GM18858 (cell line): ENCODE measurements around the gene TXN.
"Not testable (repeated sequence)": the region's sequence is repeated elsewhere in the genome, so short reads cannot be mapped to it uniquely, and the experiment has no call there.

ENCODE experiments used
- ATAC-seq: cut with Tn5 transposase; IDR thresholded peaks from one replicate; pipeline ENCODE4 v1.9.1; 2021; ENCODE audit not compliant: unreplicated experiment

TXN gene

GRCh38 chr9:110213413-110214044 lies 42.8 kb downstream of the TXN start:
- ATAC-seq, result no peak

- no peak for ATAC-seq
Observed at GRCh38 chr9:110208031-110208430, 48.3 kb downstream of the TXN start, which contains the start of gene C9orf152. Gene C9orf152 (minus strand): TSS chr9:110208159. CDS start chr9:110207579, 580 bp downstream.

- no peak for ATAC-seq
Observed at GRCh38 chr9:110207071-110207641, 49.2 kb downstream of the TXN start.

- ATAC-seq, result no peak
Observed at GRCh38 chr9:110206389-110206788, 49.9 kb downstream of the TXN start.

- ATAC-seq, result not testable (repeated sequence)
Observed at GRCh38 chr9:110205612-110206011, 50.7 kb downstream of the TXN start.

- ATAC-seq, result no peak
Observed at GRCh38 chr9:110202232-110202631, 54.1 kb downstream of the TXN start.

GRCh38 chr9:110199643-110200042 lies 56.7 kb downstream of the TXN start:
- no peak for ATAC-seq

GRCh38 chr9:110198357-110198756 lies 58.0 kb downstream of the TXN start:
- ATAC-seq, result no peak

GRCh38 chr9:110197330-110198187 lies 58.7 kb downstream of the TXN start:
- ATAC-seq, result no peak

- ATAC-seq, result not testable (repeated sequence)
Observed at GRCh38 chr9:110196084-110196499, 60.2 kb downstream of the TXN start.
